ENCODE data around the gene RPS6KA2. TPM values are rescaled to one million over a fixed set of nuclear protein-coding genes. Genes with fewer than 3 reads are reported as not detected.

RPS6KA2 gene
- total RNA-seq, 2 donors from 2014 or later, result 78.6 to 131 TPM

- no peaks in the 10 kb centered on the region for H3K36me3 ChIP-seq
- no peaks in the 10 kb centered on the region for H3K9me3 ChIP-seq
- H3K27me3 ChIP-seq, result no peaks in the 10 kb centered on the region
- no peak for DNase-seq (ENCODE audit: low spot score)
- H3K27ac ChIP-seq, result no peak overlapping the region
- no peak overlapping the region for H3K4me3 ChIP-seq
- no peak for TF ChIP-seq CTCF (IDR thresholded peaks at IDR 0.05)
- no peaks in the 10 kb centered on the region for H3K4me1 ChIP-seq
Observed at GRCh38 chr6:166441325-166442078, 185.5 kb downstream of the RPS6KA2 start.

- no peaks in the 10 kb centered on the region for H3K9me3 ChIP-seq
- no peak for DNase-seq (ENCODE audit: low spot score)
- H3K4me1 ChIP-seq, result no peaks in the 10 kb centered on the region
- TF ChIP-seq CTCF (IDR thresholded peaks at IDR 0.05), result no peak
- no peak overlapping the region for H3K27ac ChIP-seq
- H3K36me3 ChIP-seq, result no peaks in the 10 kb centered on the region
- no peak overlapping the region for H3K4me3 ChIP-seq
- H3K27me3 ChIP-seq, result no peaks in the 10 kb centered on the region
Observed at GRCh38 chr6:166440729-166441128, 186.3 kb downstream of the RPS6KA2 start.

- H3K27ac ChIP-seq, result no peak overlapping the region
- H3K4me1 ChIP-seq, result no peaks in the 10 kb centered on the region
- no peaks in the 10 kb centered on the region for H3K36me3 ChIP-seq
- H3K27me3 ChIP-seq, result no peaks in the 10 kb centered on the region
- no peak overlapping the region for H3K4me3 ChIP-seq
- TF ChIP-seq CTCF (IDR thresholded peaks at IDR 0.05), result no peak
- no peaks in the 10 kb centered on the region for H3K9me3 ChIP-seq
- no peak for DNase-seq (ENCODE audit: low spot score)
Observed at GRCh38 chr6:166440106-166440505, 186.9 kb downstream of the RPS6KA2 start.

- no peaks in the 10 kb centered on the region for H3K27me3 ChIP-seq
- H3K9me3 ChIP-seq, result no peaks in the 10 kb centered on the region
- no peak overlapping the region for H3K27ac ChIP-seq
- no peak for DNase-seq (ENCODE audit: low spot score)
- no peaks in the 10 kb centered on the region for H3K4me1 ChIP-seq
- no peak for TF ChIP-seq CTCF (IDR thresholded peaks at IDR 0.05)
- H3K36me3 ChIP-seq, result no peaks in the 10 kb centered on the region
- no peak overlapping the region for H3K4me3 ChIP-seq
Observed at GRCh38 chr6:166439366-166440091, 187.5 kb downstream of the RPS6KA2 start.

- TF ChIP-seq CTCF (IDR thresholded peaks at IDR 0.05), result no peak
- Histone ChIP-seq H3K27me3 (no peaks in the 10 kb centered on the region), H3K4me1 (no peaks in the 10 kb centered on the region), H3K36me3 (no peaks in the 10 kb centered on the region), H3K4me3 (no peak overlapping the region), H3K27ac (no peak overlapping the region), H3K9me3 (no peaks in the 10 kb centered on the region)
- no peak for DNase-seq (ENCODE audit: low spot score)
Observed at GRCh38 chr6:166438211-166438861, 188.7 kb downstream of the RPS6KA2 start.

Measured in right atrium auricular region (tissue), 2 donors.